Posterior vena cava (tissue), 2 donors: ENCODE measurements around the gene KANK2. TPM values are rescaled to one million over a fixed set of nuclear protein-coding genes. Genes with fewer than 3 reads are reported as not detected.
A peak's percentile ranks its signal among the peaks of the same experiment; 100 is the strongest.

ENCODE experiments used
- DNase-seq: peaks from one replicate; pipeline ENCODE4 v3.0.0-alpha.2; 2020; ENCODE audit warnings: low spot score
- intact Hi-C, 2 donors: fragments of 100-400 bp; cut with DNase I; formaldehyde crosslinking; loops; one replicate each; pipeline versions ENCODE4 v1.14.1 to v1.14.2; 2022 to 2023
- total RNA-seq, 2 donors: library from RNA; stranded (reverse); fragmentation: NEBNext Ultra II Directional; extraction: Animal tissue kit (Norgen Biotek cat#: 25700); gene quantifications; one replicate each; pipeline ENCODE4 v1.2.1, GENCODE V29; 2021
- donor health status: DM: yes; HTN: yes; CAD: no.
- donor health status: DM: yes; HTN: yes; CAD: no.

Gene KANK2
- total RNA-seq, 2 donors from 2014 or later: 355 to 482 TPM

DNA sequence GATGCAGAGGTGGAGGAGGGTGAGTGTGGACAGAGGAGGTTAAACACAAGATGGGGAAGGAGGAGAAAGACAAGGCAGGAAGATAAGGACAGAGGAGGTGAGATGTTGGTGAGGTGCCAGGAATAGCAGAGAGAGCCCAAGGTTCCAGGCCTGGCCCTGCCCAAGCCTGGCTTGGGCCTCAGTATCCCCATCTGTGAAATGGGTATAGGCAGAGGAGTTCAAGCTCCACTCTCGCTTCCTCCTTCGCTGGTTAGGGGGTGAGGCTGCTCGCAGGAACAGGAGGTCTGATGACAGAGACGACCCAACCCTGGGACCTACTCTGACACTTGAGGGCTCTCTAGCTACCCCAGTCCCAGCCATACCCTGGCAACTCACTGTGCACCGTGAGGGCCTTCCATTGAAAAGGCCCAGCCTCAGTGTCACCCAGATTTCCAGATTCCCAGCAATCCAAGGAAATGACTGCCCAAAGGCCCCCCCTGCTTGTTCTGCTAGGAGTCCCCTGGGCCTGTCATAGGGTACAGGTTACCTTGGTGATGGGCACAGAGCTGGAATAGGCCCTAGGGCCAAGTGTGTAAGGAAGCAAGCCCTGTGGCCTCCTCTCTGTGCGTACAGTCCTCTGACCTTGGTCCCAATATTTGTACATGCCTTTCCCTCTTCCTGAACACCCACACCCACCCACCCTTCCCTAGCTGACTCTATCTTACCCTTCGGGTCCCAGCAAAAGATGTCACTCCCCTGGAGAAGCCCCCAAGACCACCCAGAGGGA is 33.5 kb upstream of the KANK2 start:
- DNase-seq: no peak
- intact Hi-C loops: no loop called here

DNA sequence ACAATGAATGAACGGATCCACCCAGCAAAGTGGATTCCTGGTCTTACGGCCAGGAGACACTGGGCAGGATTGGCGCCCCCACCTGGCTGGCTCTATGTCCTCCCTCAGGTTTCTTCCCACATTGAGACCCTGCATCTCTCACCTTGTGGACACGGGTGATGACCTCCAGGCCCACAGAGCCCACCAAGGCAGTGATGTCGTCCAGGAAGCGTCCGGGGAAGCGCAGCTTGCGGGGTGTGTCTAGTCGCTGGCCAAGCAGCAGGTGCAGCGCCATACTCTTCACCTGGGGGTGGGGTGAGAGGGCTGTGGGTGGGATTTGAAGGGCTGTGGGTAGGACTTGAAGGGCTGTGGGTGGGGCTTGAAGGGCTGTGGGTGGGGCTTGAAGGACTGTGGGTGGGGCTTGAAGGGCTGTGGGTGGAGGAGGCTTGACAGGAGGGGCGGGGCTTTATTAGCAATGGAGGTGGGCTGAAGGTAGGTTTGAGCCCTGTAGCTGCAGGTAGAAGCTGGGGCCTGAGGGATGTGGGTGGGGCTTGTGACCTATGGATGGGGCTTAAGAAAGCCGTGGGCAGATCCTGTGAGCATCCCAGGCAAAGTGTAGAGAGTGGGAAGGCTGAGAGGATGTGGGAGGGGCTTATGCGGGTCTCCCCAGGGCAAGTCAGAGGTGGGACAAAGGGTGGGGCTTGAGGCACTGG is 30.0 kb upstream of the KANK2 start:
- DNase-seq: no peak
- intact Hi-C loops: no loop called here

DNA sequence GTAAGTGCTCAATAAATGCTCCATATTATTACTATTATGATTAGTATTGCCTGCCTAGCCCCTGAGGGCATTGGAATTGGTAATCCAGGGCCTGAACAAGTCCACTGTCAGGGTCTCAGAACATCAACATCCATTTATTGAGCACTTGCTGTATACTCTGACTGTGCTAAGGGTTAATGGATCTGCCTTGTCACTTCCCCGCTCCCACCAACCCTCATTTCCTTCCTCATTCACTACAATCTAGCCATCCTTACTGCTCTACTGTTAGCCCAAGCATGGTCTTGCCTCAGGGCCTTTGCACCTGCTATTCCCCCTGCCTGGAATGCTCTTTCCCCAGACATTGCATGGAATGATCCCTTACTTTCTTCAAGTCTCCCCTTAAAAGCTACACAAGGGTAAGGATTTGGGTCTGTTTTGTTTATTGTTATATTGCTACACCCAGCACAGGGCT is 29.4 kb upstream of the KANK2 start:
- intact Hi-C loops: no loop called here
- DNase-seq: no peak

DNA sequence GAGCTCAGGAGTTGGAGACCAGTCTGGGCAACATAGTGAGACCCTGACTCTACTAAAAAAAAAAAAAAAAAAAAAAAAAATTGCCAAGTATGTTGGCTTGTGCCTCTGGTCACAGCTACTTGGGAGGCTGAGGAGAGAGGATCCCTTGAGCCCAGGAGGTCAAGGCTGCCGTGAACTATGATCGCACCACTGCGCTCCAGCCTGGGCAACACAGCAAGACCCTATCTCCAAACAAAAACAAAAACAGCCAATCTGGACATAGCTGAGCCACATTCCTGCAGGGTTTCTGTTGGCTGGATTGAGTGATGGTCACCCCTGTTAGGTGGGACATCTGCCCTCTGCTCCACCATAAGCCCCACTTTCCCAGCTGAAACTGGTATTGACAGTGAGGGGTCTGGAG is 28.5 kb upstream of the KANK2 start:
- intact Hi-C loops: no loop called here

DNA sequence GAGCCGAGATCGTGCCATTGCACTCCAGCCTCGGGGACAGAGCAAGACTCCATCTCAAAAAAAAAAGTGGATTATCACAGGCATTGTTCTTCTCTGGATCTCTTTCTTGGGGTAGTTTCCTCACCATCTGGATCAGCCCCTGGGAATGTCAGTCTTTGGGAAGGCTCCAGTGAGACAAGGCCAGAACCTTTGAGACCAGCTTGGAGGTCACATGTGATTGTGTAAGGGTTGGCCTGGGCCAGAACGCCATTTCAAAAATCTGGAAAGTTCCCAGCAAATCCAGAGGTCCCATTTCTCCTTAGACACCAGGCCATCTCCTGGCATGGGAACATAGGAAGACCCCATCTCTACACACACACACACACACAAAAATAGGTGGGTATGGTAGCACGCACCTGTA is 27.8 kb upstream of the KANK2 start:
- no peak for DNase-seq
- intact Hi-C loops: no loop called here

More for the DNA sequence above, 28.5 kb upstream of the KANK2 start:
- no peak for DNase-seq

DNA sequence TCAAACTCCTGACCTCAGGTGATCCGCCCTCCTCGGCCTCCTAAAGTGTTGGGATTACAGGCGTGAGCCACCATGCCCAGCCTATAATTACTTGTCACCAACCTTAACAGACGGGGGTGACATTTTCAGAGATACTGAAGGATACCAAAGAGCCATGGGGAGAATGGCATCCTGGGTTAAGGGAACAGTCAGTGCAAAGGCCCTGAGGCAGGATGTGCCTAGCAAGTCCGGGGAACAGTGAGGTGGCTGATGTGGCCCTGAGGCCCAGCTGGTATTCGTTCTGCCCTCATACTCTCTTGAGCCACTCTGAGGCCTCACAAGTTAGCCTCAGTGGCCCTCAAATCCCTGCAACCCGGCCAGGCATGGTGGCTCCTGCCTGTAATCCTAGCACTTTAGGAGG is 27.1 kb upstream of the KANK2 start:
- no peak for DNase-seq
- intact Hi-C loops: no loop called here

DNA sequence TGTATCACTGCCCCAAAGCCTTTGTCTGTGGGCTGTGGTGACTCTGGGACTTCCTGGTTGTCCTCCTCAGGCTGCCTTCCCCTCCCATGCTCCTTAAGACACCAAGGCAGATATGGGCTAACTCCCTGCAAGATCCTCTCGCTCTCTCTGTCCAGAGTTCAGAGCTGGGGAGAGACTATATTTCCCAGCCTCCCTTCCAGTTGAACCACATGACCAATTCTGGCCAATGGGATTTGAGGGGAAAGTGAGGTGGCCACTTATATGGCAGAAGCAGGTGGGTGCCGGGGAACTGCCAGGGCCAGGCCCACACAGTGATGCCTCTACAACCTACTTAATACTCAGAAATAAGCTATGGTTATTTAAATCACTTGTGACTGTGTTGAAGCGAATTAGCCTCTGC is 25.9 kb upstream of the KANK2 start:
- intact Hi-C loops: no loop called here

DNA sequence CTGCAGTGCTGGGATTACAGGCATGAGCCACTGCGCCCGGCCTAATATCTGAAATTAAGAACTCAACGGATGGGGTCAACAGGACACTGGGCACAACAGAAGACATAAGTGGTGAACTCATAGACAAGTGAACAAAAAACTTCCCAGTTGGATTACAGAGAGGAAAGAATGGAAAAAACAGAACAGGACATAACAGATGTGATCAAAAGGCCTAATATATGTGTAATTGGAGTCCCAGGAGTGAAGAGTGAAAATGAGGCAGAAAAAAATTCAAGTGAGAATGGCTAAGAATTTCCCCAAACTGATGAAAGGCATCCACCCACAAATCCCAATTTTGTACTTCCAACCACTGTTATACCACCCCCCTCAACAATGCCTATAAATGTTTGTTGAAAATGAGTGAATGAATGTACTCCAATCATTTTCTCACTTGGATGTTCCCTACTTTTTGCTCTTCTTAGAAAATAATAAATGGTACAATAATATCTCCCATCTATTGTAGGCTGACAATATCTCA is 23.8 kb upstream of the KANK2 start:
- DNase-seq: no peak

More for the DNA sequence above, 25.9 kb upstream of the KANK2 start:
- DNase-seq: no peak

DNA sequence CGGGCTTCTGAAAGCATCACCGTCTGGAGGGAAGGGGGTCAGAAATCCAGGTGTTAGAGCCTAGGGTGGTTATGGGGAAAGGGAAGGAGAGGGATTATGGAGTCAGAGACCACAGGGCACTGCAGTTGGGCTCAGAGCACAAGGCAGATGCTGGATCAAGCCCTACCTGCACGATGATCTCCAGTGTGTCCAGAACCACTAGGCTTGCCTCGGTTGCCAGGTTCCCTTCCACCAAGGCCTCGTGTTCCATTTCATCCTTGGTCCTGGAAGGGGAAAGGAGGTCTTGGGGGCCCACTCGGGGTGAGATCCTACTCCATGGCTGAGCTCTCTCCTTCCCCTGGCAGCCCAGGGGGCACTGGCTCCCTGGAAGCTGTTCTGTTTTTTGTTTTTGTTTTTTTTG is 17.0 kb upstream of the KANK2 start:
- no peak for DNase-seq
- intact Hi-C loops: no loop called here

More for the DNA sequence above, 23.8 kb upstream of the KANK2 start:
- intact Hi-C loops: no loop called here

DNA sequence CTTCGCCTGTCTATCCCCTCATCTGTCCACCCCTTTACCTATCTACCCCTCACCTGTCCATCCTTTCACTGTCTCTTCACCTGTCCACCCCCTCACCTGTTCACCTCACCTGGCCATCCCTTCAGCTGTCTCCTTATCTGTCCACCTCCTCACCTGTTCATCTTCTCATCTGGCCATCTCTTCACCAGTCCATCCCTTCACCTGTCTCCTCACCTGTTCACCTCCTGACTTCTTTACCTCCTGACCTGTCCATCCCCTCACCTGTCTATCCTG is 13.2 kb upstream of the KANK2 start:
- no peak for DNase-seq
- intact Hi-C loops: no loop called here

DNA sequence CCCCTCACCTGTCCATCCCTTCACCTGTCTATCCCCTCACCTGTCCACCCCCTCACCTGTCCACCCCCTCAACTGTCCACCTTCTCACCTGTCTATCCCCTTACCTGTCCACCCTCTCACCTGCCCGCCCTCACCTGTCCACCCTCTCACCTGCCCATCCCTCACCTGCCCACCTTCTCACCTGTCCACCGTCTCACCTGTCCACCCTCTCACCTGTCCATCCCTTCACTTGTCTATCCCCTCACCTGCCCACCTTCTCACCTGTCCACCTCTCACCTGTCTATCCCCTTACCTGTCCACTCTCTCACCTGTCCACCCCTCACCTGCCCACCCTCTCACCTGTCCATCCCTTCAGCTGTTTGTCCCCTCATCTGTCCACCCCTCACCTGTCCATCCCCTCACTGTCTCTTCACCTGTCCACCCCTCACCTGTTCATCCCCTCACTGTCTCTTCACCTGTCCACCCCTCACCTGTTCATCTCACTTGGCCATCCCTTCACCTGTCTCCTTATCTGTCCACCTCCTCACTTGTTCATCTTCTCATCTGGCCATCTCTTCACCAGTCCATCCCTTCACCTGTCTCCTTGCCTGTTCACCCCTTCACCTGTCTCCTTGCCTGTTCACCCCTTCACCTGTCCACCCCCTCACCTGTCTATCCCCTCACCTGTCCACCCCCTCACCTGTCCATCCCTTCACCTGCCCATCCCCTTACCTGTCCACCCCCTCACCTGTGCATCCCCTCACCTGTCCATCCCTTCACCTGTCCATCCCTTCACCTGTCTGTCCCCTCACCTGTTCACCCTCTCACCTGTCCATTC is 12.7 kb upstream of the KANK2 start:
- intact Hi-C loops: loop anchor here (5.0 to 10.0 kb wide), 2 partner anchors 173 to 175 kb away; no protein-coding TSS in a partner anchor
- no peak for DNase-seq

DNA sequence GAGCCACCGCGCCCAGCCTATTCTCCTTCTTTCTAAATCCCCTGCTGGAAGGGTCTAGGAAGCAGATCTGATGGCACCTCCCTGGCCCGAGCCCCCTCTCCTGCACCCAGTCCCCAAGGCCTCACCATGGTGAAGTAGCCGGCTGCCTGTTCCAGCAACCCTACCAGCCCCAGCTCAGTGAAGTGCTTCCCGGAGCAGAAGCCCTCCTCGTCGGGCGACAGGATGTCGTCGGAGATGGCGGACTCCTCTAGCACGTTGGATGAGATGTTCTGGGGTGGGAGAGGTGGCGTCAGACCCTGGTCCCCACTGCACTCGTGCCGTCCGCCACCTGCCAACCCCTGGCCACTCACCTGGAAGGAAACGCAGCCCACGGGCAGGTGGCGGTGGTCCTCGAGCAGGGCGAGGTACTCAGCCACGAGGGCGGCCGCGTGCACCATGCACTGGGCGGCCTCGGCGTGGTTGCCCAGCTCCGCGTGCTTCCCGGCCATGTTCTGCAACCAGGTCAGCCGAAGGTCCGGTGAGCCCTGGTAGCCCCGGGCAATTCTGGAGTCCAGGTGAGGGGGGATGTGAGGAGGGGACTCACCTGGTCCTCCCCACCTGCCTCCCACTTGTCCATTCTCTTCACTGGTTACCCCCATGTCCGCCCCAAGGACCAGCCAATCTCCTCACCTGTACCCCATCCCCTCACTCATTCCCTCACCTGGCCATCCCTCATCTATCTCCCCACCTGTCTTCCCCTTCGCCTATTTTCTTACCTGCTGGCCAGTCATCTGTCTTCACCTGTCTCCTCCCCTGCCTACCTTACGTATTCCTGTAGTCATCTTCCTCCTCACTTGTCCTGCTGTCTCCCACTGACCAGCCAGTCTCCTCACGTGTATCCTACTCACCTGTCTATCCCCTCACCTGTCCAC is 11.5 kb upstream of the KANK2 start:
- DNase-seq: no peak
- intact Hi-C loops: loop anchor here (5.0 to 10.0 kb wide), 2 partner anchors 172 to 174 kb away; no protein-coding TSS in a partner anchor

DNA sequence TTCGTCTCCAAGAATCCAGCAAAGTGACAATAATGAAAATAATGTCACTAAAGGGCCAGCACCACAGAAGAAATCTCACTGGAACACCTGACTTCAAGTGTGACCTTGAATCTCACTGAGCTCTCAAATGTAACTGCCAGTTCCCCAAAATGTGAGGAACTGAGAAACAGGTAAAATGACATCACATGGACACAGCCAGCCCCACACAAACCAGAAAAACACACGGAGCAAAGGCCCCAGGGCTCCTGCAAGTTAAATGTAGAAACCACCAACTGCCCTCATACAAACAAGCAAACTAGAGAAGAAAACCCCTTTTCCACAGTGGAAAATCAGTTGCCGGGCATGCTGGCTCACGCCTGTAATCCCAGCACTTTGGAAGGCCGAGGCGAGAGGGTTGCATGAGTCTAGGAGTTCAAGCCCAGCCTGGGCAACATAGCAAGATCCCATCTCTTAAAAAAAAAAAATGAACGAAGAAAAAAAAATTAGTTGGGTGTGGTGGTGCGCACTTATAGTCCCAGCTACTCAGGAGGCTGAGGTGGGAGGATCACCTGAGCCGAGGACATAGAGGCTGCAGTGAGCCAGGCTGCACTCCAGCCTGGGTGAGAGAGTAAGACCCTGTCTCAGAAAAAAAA is 8.7 kb upstream of the KANK2 start:
- DNase-seq: no peak
- intact Hi-C loops: loop anchor here (5.0 to 10.0 kb wide), 2 partner anchors 169 to 171 kb away; no protein-coding TSS in a partner anchor

DNA sequence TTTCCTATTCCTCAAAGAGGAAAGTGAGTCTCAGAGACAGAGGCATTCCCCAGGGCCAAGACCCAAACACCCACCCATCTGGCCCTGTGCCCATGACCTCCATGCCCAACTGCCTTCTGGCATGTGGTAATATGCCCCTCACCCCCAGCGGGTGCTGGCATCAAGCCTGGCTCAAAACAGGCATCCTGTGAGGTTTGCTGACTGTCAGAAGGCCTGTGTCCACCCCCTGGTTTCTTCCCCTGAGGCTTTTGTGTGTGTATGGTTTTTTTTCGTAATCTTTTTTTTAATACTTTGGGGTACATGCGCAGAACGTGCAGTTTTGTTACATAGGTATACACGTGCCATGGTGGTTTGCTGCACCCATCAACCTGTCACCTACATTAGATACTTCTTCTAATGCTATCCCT is 7.6 kb upstream of the KANK2 start:
- DNase-seq: no peak
- intact Hi-C loops: loop anchor here (5.0 to 10.0 kb wide), 3 partner anchors 68 to 170 kb away; no protein-coding TSS in a partner anchor

DNA sequence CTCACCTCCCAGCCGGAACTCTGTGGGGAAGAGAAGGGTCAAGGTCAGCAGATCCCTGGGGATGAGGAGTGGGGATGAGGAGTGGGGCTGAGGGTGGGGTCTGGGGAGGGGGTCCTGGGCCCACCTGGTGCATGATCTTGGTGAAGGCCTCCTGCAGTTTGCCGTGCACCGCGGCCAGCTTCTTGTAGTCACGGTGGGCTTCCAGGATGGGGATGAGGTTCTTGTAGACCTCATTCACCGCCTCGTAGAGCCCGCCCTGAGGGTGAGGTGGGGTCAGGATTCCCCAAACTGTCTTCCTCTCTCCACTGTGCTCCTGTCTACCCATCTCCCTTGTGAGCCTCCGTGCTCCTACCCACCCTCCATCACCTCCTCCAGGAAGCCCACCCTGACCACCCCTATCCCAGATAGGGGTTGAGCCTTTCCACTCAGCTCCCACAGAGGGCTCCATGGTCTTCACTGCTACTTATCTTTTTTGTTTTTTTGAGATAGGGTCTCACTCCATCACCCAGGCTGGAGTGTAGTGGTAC is 6.8 kb upstream of the KANK2 start:
- intact Hi-C loops: loop anchor here (5.0 to 10.0 kb wide), 2 partner anchors 67 to 169 kb away; no protein-coding TSS in a partner anchor
- no peak for DNase-seq

DNA sequence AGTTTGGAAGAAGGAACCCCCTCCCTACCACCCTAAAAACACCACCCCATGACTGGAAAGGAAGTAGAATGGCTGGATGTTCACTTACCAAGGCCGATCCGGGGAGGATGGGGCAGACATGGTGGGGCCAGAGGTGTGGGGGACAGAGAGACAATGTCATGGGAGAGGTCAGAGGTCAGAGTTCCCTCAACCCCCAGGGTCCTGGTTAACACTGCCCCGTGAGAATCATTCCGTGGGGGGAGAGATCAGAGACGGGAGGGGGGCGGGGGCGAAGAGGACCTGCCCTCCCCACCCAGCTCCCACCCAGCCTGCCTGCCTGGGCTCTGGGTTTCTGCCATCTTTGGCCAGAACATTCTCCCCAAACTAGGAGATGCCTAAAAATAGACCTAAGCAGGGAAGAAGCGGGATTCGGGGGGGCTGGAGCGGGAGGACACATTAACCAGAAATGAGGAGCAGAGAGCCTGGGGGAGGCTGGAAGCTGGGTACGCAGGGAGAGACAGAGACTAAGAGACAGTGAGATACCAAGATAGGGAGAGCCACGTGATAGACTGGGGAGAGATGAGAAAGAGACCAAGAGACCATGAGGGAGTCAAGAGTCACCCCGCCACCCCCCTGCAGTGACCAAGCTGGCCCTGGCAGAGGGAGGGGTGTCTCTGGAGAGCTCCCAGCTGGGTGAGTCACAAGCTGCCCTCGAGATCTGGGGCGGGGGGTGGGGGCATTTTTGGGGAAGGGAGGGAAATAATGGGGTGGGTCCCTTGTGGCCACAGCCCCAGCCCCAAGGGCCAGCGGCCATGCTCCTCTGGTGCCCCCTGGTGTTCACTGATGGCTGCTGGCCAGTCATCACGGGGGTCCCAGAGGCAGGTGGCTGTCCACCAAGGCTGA is 6.1 kb upstream of the KANK2 start:
- peak; percentile 93 for DNase-seq
- intact Hi-C loops: loop anchor here (5.0 to 10.0 kb wide), 2 partner anchors 66 to 169 kb away; no protein-coding TSS in a partner anchor
